HG02981 (cell line): ENCODE data around the gene UNCX.

Experiments
- ATAC-seq: cut with Tn5 transposase; IDR thresholded peaks from one replicate; pipeline ENCODE4 v1.9.1; 2021; ENCODE audit warnings: mild to moderate bottlenecking, moderate library complexity; ENCODE audit not compliant: unreplicated experiment

UNCX gene

GRCh38 chr7:1231214-1232102, 1.2 kb upstream of the UNCX start:
- ATAC-seq = no peak

- ATAC-seq = no peak
Observed at GRCh38 chr7:1232103-1232466, 587 bp upstream of the UNCX start.

GRCh38 chr7:1233333-1234048, 819 bp downstream of the UNCX start:
- ATAC-seq = no peak

GRCh38 chr7:1234049-1234880, 1.6 kb downstream of the UNCX start:
- no peak for ATAC-seq

DNA sequence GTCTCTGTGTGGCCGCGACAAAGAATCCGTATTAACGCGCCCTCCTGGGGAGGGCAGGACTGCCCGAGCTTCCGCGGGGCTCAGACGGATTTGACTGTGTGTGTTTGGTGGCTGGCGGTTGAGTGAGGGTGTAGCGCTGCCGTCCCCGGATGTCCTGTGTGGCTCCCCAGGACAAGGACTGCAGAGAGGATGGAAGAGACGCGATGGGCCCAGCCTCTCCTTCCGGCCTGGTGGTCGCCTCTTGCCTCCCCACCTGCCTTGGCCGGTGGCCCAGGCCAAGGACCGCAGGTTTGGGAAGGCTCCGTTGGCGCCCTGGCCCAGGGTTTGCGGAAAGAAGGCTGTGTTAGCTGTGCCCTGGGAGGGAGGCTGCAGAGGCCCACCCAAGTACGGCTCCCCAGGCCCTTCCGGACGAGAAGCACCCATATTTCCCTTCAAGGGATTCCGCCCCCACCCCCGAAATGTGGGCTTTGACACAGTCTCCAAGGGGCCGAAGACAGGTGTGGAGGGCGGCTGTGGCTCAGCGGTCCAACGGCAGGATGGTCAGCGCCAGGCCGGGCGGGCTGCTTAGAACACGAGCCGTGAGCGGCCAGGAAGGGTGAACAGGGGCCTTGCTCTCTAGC, 2.3 kb downstream of the UNCX start:
- ATAC-seq = no peak

GRCh38 chr7:1235501-1236131, 2.9 kb downstream of the UNCX start:
- no peak for ATAC-seq

DNA sequence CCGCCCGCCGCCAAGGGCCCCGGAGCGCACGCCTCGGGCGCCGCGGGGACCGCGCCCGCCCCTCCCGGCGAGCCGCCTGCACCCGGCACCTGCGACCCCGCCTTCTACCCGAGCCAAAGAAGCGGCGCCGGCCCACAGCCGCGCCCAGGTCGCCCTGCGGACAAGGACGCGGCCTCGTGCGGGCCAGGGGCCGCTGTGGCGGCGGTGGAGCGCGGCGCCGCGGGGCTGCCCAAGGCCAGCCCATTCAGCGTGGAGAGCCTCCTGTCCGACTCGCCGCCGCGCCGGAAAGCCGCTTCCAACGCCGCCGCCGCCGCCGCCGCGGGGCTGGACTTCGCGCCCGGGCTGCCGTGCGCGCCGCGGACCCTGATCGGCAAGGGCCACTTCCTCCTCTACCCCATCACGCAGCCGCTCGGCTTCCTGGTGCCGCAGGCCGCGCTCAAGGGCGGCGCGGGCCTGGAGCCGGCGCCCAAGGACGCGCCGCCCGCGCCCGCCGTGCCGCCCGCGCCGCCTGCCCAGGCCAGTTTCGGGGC, 3.5 kb downstream of the UNCX start:
- ATAC-seq = no peak

GRCh38 chr7:1236831-1237701, 4.4 kb downstream of the UNCX start:
- ATAC-seq = no peak

- no peak for ATAC-seq
Observed at GRCh38 chr7:1237704-1238255, 5.1 kb downstream of the UNCX start.

GRCh38 chr7:1238450-1238882, 5.8 kb downstream of the UNCX start:
- ATAC-seq = no peak

DNA sequence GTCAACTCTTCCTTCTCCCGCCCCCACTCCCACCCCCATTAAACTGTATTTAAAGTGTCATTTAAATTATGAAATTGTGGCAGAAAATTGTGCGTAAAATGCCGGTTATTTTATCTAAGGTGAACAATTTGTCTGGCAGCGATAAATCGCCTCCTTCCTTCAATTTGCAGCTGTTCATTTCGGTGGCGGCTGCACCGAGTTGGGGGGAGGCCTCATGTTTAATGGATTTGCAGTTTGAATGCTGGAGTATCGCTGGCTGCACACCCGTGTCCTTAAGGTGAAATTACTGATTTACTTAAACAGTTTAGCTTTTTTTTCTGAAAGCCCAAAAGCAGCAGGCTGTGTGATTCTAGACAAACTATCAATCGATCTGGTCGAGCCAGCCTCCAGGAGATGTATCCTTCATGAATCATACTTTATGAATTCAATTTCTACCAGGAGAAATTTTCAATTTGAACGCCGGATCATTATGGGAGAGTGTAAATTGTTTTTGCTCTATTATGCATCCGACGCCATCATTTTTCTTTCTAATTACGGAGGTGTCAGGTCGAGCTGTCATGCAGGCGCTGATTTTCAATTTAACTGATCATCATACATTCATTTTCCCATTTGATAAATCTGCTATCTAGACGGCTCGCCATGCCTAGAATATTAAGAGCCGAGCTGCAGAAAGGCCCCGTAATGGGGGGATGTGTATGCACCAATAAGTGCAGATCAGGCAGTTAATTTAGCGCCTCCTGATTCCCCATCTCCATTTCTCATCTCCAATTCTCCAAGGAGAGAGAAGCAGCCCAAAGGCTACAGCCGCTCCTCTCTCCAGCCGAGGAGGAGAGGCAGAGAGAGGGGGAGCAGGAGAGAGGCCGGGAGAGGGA, 6.5 kb downstream of the UNCX start:
- ATAC-seq = no peak

- ATAC-seq = no peak
Observed at GRCh38 chr7:1239803-1240516, 7.3 kb downstream of the UNCX start.

DNA sequence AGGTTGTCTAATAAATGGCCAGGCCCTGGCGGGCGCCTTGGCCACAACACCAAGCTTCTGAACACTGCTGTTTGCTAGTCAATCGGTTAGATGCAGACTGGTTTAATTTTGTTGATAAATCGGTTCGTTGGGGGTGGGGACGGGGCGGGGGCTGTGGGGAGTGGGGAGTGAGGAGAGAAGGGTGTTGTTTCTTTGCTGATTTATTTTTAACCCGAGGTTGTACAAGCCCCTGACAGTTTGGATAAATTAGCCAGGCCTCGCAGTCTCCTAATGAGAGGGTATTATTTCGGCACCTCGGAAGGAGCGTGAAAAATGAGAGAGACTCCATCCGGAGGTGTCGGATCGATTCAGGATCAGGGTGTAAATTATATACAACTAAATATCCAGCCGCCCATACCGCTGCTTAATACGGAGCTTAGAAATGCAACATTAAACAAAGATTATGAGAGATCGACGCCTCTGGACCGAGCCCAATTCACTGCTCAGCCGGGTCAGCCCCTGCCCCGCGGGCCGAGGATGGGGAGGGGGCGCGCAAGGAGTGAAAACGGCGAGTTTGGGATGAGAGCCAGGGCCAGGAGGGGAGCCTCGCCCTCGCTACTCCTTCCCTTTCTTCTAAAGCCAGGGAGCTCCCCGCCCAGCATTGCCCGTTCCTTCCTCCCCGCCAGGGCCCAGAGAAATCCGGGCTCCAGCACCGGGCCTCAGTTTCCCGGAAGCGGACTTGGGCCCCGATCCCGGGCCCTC, 8.0 kb downstream of the UNCX start:
- ATAC-seq = no peak

DNA sequence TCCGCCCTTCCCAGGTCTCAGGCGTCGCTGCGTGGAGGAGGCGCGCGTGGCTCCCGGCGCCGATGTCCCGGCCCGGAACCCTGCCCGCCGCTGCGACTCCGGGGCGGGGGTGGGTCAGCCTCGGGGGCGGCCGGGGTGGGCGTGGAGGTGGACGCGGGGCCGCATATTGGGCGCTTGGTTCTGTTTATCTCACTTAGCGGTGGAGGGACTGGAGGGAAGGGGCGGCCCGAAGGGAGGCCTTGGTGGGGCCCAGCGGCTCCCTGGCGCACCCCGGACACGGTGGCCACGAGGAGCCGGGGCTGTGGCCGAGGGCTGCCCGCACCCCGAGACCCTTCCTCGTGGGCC, 8.6 kb downstream of the UNCX start:
- ATAC-seq = no peak

- no peak for ATAC-seq
Observed at GRCh38 chr7:1241603-1242255, 9.1 kb downstream of the UNCX start.

GRCh38 chr7:1242256-1242605, 9.6 kb downstream of the UNCX start:
- no peak for ATAC-seq
